SU-DHL-6 (cell line): ENCODE data around the gene AK9.

Experiments
- CTCF ChIP-seq: fragments of 200-600 bp; sonication (generic); IDR thresholded peaks from one replicate; pipeline ENCODE4 v1.5.1; 2017; ENCODE audit warnings: antibody characterized with exemption, mild to moderate bottlenecking, low read length, moderate library complexity; ENCODE audit not compliant: insufficient read depth, poor library complexity, severe bottlenecking
- EZH2phosphoT487 ChIP-seq: fragments of 200-600 bp; sonication (generic), shearing (Covaris generic); conservative IDR thresholded peaks from 2 replicates; pipeline ENCODE4 v1.6.1; 2018; ENCODE audit warnings: mild to moderate bottlenecking, antibody characterized with exemption, low read length, moderate library complexity, mixed read lengths

- TF ChIP-seq CTCF = no peak
- no peak for TF ChIP-seq EZH2phosphoT487
These were observed 212.7 kb downstream of the AK9 start for GRCh38 chr6:109478222-109478805.
